Stimulated activated CD8-positive, alpha-beta memory T cell treated with anti-CD3 and anti-CD28 coated beads, Interleukin-12 subunit alpha, Interleukin-12 subunit beta, amount 100 ng/mL, for 4 hours (primary cell): Measurements from ENCODE around the gene EPHA2.

Experiments
- DNase-seq: peaks from one replicate; pipeline ENCODE4 v3.0.0-alpha.2; 2020; ENCODE audit warnings: low read depth

EPHA2 gene

DNA sequence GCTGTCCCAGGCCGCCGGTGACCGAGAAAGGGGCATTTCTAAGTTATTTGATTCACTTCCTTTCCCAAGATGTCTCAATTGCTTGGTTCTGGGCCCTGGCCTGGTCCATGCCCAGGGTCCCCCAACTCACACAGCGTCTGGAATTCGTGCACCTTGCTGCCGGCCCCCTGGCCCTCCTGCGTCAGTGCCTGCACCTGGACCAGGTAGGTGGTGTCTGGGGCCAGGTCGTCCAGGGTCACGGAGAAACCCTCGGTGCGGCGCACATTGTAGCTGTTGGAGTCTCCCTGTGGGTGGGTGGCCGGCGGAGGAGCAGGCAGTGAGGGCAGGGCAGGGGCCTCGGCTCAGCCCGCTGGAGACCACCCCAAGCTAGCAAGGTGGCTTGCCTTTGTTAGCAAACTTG is 21.0 kb downstream of the EPHA2 start:
- DNase-seq: no peak

DNA sequence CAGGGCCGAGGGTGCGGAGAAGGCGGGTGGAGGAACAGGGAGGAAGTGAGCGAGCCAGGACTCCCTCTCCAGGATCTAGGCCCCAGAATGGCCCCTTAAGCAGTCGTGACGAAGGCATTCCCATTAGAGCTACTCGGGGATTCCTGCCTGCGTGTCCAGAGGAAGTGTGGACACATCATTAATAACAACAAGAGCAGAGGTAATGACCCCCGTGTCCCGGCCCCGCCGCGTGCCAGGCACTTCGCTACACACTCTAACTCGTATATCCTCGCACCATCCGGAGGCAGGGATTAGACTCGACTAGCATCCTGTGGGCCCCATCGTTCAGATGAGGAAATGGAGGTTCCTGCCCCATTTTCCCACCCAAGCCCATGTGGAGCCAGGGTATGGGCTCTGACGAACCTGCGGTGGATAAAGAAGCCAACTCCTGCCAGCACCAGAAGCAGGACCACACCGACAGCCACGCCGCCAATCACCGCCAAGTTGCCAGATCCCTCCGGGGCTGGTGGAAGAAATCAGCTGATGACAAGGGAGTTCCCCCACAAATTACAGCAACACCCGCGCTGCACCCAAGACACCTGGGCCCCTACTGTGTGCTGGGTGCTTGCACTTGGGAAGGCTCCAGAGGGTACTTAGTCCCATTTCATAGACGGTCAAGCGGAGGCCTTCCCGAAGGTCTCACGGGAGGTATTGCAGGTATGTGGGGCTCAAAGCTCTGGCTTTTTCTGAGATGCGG is 21.6 kb downstream of the EPHA2 start:
- no peak for DNase-seq

DNA sequence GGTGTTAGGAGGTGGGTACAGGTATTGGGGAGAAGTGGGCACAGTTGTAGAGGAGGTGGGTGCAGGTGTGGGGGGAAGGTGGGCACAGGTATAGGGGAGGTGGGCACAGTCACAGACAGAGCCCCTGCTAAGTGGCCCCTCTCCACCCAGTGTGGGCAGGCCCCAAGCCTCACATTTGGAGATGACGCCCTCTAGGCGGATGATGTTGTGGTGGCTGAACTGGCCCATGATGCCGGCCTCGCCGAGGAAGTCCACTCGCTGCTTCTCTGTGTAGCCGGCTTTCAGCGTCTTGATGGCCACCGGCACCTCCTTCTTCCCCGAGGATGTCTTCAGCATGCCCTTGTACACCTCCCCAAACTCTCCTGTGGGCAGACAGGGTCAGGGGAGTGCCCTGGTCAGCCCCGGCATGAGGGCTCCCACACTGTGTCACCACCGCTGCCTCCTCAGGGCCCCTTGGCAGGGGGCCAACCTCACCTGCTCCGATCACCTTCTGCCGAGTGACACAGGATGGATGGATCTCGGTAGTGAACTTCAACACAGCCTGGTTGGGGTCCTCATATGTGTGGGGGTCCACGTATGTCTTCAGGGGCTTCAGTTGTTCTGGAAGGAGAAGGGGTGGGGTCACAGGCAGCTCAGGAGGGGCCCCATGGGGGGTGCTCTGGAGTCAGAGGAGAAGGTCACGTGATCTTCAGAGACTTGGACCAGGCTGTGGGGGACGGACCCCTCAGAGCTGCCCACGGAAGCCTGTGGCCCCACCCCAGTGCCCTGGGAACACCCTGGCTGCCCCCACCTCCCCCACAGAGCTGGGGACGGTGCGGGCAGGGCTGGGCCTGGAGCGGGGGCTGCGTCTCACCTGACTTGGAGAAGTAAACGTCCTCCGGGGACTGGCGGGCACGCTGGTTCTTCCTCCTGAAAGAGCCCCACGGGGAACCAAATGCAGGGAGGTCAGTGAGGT is 22.6 kb downstream of the EPHA2 start:
- DNase-seq: no peak

DNA sequence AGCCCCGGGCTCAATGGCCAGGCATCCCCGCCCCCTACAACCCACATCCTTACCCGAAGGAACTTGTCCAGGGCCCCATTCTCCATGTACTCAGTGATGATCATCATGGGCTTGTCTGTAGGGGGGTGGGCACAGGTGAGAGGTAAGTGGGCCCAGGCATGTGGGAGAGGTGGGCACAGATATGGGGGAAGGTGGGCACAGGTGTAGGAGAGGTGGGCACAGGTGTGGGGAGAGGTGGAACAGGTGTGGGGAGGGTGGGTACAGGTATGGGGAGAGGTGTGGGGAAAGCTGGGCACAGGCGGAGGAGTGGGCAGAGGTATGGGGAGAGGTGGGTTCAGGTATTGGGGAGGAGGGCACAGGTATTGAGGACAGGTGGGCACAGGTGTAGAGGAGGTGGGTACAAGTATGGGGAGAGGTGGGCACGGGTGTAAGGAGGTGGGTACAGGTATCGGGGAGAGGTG is 23.5 kb downstream of the EPHA2 start:
- no peak for DNase-seq

DNA sequence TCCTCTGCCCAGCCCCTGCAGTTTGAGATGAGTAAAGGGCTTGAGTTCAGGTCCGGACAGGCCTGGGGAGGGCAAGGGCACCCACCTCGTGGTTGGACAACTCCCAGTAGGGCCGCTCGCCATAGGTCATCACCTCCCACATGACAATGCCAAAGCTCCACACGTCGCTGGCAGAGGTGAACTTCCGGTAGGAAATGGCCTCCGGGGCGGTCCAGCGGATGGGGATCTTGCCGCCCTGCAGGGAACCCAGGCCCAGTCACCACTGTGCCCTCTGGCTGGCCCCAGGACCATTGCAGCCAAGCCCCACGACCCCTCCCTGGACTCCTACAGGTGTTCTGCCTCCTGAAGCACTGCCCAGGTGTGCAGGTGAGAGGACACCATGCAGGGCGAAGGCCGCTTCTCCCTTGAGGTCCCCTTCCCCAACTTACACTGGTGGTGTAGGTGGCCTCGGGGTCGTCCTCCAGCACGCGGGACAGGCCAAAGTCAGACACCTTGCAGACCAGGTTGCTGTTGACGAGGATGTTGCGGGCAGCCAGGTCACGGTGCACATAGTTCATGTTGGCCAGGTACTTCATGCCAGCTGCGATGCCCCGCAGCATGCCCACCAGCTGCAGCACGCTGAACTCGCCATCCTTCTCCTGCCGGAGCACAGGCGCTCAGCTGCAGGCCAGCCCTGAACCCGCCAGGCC is 24.1 kb downstream of the EPHA2 start:
- no peak for DNase-seq

DNA sequence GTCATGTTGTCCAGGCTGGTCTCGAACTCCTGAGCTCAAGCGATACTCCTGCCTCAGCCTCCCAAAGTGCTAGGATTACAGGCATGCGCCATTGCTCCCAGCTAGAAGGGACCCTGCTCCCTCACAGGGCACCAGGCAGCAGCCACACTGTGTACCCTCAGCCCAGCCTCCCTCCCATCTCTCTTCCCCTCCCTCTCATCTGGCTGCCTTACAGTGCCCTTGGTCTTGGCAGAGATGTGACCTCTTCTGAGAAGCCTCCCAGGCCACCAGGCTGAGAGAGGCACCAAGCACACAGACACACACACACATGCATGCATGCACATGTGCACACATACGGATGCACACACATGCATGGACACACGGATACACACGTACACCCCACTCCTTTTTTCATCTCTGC is 25.0 kb downstream of the EPHA2 start:
- DNase-seq: no peak

DNA sequence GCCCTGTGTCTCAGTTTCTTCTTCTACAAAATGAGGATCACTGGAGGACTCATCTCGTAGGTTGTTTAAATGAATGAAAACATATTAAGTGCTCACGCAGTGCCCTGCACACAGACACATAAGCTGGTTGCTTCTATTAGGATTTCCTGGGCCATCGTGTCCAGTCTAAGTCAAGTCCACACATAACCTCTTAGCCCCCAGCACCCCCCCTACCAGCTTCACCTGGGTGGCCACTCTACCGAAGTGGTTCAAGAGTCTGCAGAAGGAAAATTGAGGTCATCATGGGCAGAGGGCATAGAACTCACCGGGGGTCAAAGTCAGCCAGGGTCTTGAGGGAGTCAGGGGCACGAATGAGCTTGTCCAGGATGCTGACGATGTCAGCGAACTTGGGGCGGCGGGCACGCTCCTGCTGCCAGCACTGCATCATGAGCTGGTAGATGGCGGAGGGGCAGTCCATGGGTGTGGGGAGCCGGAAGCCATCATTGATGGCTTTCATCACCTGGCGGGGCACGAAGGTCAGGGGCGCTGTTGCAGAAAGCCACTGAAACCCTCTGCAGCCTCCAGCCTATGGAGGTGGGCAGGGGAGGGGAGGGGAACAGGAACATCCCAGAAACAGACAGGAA is 25.8 kb downstream of the EPHA2 start:
- no peak for DNase-seq

DNA sequence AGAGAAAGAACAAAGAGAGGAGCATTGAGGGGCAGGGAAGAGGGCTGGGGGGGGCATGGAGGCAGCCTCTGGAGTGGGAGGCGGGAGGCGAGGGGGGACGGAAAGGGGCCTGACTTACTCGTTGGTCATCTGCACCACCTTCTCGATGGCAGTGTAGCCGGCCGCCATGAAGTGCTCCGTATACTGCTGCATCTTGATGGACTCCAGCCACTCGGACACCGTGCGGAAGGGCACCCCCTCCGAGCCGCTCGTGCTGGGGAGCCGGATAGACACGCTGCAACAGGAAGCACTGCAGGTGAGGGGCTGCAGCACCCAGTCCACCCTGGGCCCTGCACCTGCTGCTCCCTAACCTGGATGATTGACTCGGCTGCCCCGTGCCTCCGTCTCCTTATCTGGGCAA is 26.6 kb downstream of the EPHA2 start:
- DNase-seq: no peak

DNA sequence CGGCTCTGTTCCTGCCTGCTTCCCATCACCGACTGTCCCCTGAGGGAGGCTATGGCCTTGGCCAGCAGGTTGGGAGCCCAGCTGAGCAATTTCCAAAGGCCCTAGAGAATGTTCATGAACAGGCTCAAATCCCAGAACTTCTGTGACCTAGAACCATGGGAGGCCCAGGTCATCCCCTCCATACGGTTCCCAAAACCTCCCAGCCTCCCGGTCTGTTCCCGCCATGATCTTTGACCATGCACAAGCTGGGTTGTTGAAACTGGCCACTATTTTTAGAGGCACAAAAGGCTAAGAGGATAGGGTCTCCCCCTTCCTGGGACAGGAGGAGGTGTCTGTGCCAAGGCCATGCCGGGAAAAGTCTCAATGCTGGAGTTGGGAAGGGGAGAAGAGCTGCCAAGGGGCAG is 27.5 kb downstream of the EPHA2 start:
- no peak for DNase-seq

DNA sequence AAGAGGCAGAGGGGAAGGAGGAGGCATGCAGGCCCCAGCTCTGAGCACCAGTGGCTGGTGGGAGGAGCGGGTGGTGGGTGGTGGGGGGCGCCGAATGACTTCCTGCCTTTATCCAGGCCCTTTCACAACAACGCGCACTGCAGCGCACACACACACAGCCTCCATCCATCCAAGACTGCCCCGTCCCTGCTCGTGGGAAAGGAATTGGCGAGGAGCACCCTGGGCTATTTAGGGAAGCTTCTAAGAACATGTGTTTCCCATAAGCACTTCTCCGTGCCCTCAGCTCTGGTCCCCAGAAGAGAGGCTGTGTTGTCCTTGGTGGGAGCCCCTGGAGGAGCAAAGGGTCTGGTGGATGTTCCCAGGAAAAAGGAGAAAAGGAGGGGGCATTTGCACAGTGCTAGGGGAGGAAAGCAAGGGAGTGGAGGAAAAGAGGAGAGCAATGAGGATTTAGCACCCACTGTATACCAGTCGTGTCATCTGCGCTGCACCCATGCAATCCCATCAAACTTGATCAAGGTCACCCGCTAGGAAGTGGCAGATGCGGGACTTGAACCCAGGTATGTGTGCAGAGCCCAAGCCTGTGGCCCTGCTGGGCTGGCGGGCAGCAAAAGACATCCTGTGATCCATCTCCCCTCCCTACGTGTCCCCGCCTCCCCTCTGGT is 28.1 kb downstream of the EPHA2 start:
- DNase-seq: no peak

DNA sequence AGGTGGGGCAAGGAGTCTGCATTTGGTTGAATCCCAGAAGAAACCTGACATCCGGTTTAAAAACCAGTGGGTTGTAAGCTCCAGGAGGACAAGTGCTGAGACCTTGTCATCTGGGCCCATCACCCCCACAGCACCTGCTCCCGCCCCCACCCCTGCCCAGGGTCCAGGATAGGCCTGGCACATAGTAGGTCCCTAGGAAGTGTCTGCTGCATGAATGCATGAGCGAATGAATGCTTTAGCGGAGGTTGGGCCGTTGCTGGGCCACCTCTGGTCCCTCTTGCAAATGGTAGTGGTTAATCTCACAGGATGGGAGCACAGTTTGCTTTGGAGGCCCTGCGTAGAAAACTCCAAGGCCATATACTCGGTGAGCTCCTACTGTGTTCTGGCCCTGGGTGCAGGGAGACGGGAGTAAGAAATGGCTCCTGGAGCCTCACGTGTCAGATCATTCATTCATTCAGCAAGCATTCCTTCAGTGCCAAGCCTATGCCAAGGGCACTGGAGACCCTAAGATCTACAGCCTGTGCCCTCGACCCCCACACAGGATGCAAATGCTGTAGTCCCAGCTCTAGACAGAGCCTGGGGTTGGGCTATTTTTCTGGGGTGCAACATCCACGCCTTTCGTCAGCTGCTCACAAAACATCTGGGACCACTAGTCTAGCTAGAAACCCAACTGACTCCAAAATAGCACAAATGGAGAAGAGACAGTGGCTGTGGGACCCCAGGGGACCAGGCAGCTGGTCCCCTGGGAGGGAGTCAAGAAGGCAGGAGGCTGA is 28.9 kb downstream of the EPHA2 start:
- no peak for DNase-seq

DNA sequence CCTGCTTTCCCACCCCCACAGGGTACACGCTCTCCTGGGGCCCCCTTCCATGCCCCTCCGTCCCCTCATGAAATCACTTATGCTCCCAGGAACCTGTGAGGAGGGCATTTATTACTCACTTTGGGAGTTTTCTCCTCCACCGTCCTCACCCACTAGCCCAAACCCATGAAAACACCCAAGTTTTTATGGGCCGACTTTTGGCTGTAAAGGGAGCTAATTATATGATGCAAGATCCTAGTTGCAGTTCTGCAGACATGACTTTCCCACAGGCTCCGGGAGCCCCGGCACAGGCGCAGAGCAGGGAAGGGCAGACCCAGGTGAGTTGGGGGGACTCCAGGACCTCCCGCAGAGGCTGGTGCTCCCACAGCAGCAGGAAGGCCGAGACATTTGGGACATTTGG is 29.7 kb downstream of the EPHA2 start:
- DNase-seq: no peak

DNA sequence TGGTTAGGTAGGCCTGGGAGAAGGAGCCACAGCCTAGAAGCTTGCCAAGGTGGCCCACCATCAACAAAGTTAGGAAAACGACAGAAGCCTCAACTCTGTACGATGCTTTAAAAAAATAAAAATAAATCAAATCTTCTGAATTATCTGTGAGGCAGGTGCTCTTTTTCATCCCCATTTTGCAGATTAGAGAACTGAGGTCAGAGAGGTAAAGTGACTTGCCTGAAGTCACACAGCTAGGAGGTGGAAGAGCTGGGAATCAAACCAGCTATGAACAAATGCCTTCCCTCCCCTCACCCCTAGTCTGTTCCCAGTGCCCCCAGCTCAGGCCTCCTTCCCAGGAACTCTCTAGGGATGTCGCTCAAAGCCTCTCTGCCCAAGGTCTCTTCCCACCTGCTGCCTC is 30.4 kb downstream of the EPHA2 start:
- DNase-seq: no peak

DNA sequence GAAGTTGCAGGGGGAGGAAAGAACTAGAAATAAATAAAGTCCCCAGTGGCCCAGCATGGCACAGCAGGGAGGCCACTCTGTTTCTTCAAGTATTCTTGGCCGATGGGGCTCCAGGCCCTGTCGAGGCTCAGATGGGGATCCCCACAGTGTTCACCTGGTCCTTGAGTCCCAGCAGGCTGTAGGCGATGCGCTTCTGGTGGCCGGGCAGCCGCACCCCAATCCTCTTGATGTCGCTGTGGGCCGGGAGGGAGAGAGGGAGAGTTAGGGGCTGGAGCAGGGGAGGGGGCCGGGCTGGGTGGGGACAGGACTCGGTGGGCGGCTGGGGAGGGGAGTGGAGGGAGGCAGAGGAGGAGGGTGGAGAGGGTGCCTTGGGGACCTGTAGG is 30.8 kb downstream of the EPHA2 start:
- DNase-seq: no peak

DNA sequence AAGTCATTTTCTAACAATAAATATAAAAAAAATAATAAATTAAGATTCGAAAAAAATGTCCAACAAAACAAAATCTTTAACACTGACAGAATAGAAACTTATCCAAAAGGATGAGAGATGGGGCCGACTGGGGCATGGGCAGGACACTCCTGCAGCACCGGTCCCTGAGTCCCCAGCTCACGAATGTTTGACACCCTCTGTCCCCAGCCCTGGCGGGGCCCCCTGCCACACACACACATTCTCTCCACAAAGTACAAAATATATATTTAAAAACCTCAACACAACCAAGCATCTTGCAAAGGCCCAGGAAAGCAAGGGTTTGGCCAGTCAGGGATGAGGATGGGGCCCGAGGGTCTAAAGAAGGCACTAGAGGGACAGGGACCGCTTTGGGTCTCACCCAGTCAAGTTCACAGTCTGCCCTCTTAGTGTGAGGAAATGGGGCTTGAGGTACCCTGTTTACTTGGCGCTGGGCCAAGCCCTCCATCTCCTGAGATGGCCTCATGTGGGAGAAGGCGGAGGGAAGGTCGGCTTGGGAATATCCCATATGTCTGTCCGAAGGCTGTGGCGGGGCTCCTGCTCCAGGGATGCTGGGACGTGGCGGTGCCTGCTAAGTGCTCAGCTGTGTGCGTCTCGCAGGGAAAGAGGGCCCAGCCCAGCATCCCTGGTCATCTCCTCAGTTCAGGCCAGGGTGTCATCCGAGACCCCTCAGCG is 31.3 kb downstream of the EPHA2 start:
- no peak for DNase-seq

DNA sequence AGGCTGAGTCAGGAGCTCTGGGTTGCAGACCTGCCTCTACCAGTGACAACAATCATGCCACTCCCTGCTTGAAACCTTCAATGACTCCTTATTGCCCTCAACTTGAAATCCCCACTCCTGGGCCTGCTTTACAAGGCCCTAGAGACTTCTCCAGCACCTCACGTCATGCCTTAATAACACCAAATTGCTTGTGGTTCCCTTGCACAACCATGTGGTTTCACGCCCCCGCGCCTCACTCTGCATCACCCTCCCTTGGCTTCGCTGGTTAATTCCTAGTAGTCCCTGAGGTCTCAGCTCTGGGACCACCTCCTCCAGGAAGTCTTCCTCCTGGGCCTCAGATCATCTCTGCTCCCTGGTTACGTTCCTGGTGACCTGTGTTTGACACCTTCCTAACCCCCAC is 33.0 kb downstream of the EPHA2 start:
- peak; percentile 53 for DNase-seq

DNA sequence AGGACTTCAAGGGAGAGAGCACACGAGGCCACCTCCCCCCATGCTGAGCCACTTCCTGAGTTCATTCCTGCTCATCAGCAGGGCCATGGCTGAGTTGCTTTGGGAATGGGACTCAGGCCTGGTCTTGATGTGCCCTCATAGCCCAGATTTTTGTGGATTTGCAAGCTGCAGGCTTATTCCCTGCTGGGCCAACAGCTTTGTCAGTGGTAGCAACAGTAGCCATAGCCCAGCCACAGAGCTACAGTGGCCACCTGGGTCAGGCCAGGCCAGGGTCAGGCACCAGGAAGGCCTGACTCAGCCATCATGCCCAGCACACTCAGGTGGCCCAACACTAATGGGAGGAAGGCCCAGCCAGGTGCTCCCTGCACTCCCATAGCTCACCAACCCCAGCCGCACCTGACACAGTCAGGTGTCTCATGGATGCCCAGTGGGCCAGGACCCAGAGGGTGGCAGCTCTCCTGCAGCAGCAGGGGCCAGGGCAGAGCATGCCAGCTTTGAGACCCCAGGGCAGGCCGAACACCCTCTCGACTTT is 33.5 kb downstream of the EPHA2 start:
- no peak for DNase-seq

DNA sequence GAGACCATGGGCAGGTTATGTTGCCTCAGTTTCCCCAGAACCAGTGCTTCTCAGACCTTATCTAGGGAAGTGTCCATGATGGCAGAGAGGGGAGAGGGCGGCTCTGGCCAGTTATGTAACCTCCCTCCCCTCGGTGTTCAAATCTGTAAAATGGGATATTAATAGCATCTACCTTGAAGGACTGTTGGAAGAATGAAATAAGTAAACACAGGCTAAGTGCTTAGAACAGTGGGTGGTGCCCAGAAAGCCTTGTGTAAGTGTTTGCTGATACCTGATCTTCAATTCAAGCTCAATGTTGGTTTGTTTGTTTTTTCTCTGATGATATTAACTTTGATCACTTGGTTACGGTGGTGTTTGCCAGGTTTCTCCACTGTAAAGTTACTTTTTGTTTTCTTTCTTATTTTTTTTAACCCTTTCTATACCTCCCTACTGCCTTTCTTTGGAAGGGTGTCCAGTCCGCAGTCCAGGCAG is 34.9 kb downstream of the EPHA2 start:
- DNase-seq: no peak

DNA sequence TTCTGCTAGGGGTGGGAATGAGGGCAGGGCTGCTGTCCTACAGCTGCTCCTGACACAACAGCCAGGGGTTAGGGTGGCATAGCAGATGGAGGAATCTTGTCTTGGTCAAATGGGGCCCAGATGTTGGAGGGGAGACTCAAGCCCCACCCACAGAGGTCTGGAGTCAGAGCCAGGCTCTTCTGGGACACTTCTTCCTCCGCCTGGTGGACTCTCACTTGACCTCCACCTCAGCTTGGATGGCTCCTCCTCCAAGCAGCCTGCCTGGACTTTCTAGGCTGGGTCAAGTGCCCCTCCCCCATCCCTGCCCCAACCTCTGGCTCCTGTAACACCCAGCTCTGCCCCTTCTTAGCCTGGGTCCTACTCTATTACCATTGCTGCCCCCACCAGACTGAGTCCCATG is 35.5 kb downstream of the EPHA2 start:
- DNase-seq: no peak

DNA sequence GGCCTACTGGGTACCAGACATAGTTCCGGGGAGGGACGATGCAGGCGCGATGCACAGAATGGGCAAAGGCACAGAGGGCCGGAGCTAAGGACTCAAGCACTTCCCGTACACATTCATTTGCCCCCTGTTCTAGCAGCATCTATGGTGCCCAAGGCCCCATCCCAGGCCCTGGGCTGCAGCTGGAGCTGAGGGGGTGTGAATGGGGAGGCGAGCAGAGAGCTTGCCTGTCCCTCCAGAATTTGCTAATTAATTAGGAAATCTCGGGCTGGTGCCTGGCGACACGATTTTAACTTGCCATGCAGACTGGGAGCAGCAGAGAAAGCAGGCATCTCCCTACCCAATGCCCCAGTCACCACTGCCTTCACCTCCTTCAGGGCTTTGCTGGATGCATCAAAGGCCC is 35.9 kb downstream of the EPHA2 start:
- no peak for DNase-seq
